ENCODE results near the gene MLLT10.
"Not testable (repeated sequence)": the region's sequence is repeated elsewhere in the genome, so short reads cannot be mapped to it uniquely, and the experiment has no call there.

MLLT10 gene

GRCh38 chr10:21707498-21707897 lies 173.5 kb downstream of the MLLT10 start:
- DNase-seq, result no peak

GRCh38 chr10:21712975-21713374 lies 178.9 kb downstream of the MLLT10 start:
- DNase-seq, result no peak

- DNase-seq, result no peak
Observed at GRCh38 chr10:21715531-21716195, 181.6 kb downstream of the MLLT10 start.

DNA sequence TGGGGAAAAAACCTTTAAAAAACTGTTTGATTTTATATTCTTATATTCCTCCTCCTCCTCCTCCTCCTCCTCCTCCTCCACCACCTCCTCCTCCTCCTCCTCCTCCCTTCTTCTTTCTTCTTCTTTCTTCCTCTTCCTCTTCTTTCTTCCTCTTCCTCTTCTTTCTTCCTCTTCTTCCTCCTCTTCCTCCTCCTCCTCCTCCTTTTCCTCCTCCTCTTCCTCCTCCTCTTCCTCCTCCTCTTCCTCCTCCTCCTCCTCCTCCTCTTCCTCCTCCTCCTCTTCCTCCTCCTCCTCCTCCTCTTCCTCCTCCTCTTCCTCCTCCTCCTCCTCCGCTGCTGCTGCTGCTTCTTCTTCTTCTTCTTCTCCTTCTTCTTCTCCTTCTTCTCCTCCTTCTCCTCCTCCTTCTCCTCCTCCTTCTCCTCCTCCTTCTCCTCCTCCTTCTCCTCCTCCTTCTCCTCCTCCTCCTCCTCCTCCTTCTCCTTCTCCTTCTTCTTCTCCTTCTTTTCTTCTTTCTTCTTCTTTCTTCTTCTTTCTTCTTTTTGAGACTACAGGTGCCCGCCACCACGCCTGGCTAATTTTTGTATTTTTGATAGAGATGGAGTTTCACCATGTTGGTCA lies 183.5 kb downstream of the MLLT10 start:
- DNase-seq, result not testable (repeated sequence)

- DNase-seq, result no peak
Observed at GRCh38 chr10:21719502-21719901, 185.5 kb downstream of the MLLT10 start.

GRCh38 chr10:21720090-21720489 lies 186.1 kb downstream of the MLLT10 start:
- DNase-seq, result no peak

DNA sequence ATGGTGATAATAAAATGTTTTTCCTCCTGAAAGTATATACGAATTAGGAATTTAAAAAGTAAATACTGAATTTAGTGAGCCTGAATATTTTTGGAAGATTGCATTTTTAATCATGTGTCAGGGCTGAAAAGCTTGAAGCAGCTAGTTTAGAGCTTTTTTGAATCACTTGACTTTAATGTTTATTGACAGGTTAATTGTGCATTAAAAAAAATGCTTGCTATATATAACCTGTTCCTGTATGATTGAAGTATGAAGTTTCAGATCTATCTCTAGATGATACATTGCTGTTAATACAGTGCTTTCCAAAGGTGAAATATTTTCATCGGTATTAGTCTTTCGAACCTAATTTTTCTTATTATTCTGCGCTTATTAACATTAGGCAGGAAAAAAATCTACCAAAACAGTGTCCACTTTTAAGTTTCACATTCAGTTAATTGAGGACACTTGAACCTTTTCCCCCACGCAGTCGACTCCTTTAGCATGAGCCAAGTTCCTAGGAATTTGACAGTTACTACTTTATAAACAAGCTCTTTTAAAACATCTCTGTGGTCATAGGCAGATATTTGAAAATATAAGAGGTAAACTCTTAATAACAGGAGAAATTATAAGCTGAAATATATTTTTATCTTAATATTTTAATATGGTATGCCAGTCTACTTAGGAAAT lies 187.1 kb downstream of the MLLT10 start:
- DNase-seq, result no peak

- DNase-seq, result no peak
Observed at GRCh38 chr10:21722209-21722608, 188.2 kb downstream of the MLLT10 start.

- DNase-seq, result no peak
Observed at GRCh38 chr10:21724020-21724589, 190.1 kb downstream of the MLLT10 start.

GRCh38 chr10:21724687-21725367 lies 190.8 kb downstream of the MLLT10 start:
- DNase-seq, result peak; percentile 52 to 56

DNA sequence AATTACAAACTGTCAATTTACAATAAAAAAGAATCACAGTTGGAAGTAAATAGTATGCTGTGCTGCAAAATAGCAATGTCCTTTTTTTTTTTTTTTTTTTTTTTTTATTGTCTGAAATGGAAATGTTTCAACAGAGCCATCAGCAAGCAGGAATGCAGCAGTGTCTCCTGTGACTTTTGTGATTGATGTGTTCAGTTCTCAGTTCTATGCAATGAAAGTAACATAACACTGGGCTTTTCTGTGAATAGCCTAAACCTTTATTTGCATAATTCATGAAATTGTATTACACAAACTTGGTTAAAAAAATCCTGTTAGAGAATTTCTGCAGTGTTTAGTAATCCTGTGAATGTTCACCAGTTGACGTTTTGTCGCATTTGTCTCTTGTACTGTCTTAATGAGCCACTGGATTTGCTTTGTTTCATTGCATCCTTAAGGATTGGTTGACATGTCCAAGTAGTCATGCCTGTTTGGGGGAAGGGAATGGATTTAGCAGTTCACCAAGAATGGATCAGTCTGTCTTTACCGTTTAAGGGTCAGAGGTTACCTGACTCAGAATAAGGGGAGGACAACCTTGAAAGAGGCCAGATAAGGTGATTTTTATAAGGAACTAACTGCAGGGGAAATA lies 192.7 kb downstream of the MLLT10 start:
- no peak for DNase-seq

GRCh38 chr10:21727452-21728168 lies 193.6 kb downstream of the MLLT10 start:
- no peak for DNase-seq

- DNase-seq, result no peak
Observed at GRCh38 chr10:21728618-21729017, 194.6 kb downstream of the MLLT10 start.

- peak; percentile 37 to 44 for DNase-seq
Observed at GRCh38 chr10:21732067-21732772, 198.2 kb downstream of the MLLT10 start.

DNA sequence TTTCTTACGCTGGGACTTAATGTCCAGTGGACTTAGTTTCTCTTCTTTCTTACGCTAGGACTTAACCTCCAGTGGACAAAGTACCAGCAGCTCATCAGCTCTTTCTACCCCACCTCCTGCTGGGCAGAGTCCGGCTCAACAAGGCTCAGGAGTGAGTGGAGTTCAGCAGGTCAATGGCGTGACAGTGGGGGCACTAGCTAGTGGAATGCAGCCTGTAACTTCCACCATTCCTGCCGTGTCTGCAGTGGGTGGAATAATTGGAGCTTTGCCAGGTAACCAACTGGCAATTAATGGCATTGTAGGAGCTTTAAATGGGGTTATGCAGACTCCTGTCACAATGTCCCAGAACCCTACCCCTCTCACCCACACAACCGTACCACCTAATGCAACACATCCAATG lies 199.7 kb downstream of the MLLT10 start:
- DNase-seq, result no peak

DNA sequence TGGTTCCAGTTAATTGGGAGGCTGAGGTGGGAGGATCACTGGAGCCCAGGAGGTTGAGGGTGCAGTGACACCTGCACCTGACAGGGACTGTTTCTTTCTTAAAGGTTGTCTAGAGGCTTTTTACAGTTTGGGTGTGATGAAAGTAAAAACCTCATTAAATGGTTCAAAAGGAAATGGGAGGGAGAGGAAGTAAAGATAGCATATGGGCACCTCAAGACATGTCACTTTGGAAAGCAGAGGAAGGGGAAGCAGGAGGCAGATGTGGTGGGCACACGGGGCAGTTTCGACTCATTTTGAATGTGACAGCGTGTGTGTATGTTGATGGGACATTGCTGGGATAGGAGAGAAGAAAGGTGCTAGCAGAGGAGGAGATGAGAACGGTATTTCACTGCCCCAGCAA lies 203.1 kb downstream of the MLLT10 start:
- no peak for DNase-seq

DNA sequence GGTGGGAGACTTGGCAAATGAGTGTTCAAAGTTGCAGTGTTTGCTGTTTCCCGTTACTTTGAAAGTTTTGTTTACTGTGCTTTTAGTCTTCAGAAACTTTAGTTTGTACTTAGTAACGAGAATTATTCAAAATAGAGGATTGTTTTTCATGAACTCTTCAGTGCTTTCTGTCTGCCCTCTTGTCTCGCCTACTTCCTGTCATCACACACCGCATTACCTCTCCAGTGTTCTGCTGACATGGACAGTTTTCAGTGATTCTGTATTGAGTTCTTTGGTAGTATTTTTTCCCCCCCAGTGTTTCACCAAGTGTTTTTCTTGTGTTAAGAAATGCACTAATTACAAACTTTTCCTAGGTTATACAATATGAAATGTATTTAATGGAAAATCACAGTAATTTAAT lies 207.0 kb downstream of the MLLT10 start:
- DNase-seq, result peak; percentile 68 to 72

GRCh38 chr10:21742740-21743412 lies 208.8 kb downstream of the MLLT10 start:
- no peak for DNase-seq

GRCh38 chr10:21744223-21744622 lies 210.2 kb downstream of the MLLT10 start:
- no peak for DNase-seq

DNA sequence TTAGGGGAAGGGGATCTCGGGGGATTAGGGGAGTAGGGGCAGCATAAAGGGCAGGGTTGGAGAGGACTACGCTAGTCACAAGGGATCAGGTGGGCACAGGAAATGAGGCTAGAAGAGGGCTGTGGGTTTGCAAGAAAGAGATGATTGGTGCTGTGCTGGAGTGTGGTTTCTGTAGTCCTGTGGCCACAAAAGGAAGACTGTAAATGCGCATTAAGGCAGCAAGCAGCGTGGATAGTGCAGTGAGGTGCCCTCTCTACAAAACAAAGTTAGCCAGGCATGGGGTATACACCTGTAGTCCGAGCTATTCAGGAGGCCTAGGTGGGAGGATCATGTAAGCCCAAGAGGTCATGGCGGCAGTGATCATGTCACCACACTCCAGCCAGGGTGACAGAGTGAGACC lies 212.1 kb downstream of the MLLT10 start:
- DNase-seq, result peak; percentile 18 to 33

DNA sequence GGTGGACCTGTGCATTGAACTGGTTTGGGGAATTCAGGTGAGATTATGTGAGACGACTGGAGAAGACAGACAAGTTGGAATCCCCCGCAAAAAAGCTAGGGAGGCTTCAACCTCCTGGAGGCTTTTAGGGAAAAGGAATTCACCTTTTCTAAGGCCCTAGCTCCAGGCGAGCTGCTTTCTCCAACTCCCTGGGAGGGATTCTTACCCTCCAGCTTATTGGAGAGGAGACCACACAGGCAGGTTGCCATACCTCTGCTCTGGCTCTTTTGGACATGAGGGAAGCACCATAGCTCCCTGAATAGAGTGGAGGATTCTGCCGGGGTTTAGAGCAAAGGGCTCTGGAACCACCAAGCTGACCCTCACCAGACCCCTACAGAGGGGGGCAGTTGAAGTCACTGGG lies 213.8 kb downstream of the MLLT10 start:
- DNase-seq, result no peak

Data from CD4-positive, alpha-beta T cell treated with Interleukin-4 for 1 hour (primary cell).